Muscle layer of duodenum (tissue), 2 donors: ENCODE results near the gene ACTR3C.
"Not testable (repeated sequence)": the region's sequence is repeated elsewhere in the genome, so short reads cannot be mapped to it uniquely, and the experiment has no call there.

Experiments used
- H3K27ac ChIP-seq: one replicate; pipeline ENCODE4 v1.7.0; 2013; ENCODE audit warnings: mild to moderate bottlenecking, low read length
- H3K27me3 ChIP-seq: one replicate; pipeline ENCODE4 v1.7.0; 2013; ENCODE audit warnings: low read depth, mild to moderate bottlenecking, control low read depth, low read length
- H3K36me3 ChIP-seq, 2 donors: one replicate each; pipeline ENCODE4 v1.7.0; 2013; ENCODE audit warnings: low read length in 2 of 2, control low read depth in 1 of 2, mild to moderate bottlenecking in 1 of 2; ENCODE audit not compliant: insufficient read depth in 2 of 2, control insufficient read depth in 1 of 2
- H3K4me1 ChIP-seq, 2 donors: one replicate each; pipeline ENCODE4 v1.7.0; 2013; ENCODE audit warnings: low read length in 2 of 2, mild to moderate bottlenecking in 2 of 2, control low read depth in 1 of 2, moderate library complexity in 1 of 2; ENCODE audit not compliant: insufficient read depth in 2 of 2, control insufficient read depth in 1 of 2
- H3K4me3 ChIP-seq, 2 donors: one replicate each; pipeline ENCODE4 v1.7.0; 2013; ENCODE audit warnings: low read length in 2 of 2, low read depth in 1 of 2, mild to moderate bottlenecking in 1 of 2
- H3K9me3 ChIP-seq, 2 donors: one replicate each; pipeline ENCODE4 v1.7.0; 2013; ENCODE audit warnings: low read length in 2 of 2, control low read depth in 1 of 2, mild to moderate bottlenecking in 1 of 2; ENCODE audit not compliant: control insufficient read depth in 1 of 2
- donor health status: healthy.

The ACTR3C gene

GRCh38 chr7:150205866-150206265 lies 117.5 kb downstream of the ACTR3C start:
- not testable (repeated sequence) for H3K36me3 ChIP-seq, H3K9me3 ChIP-seq, H3K4me3 ChIP-seq, H3K27ac ChIP-seq, H3K27me3 ChIP-seq, H3K4me1 ChIP-seq

GRCh38 chr7:150204577-150204976 lies 118.8 kb downstream of the ACTR3C start:
- not testable (repeated sequence) for H3K4me3 ChIP-seq, H3K9me3 ChIP-seq, H3K4me1 ChIP-seq, H3K27ac ChIP-seq, H3K36me3 ChIP-seq, H3K27me3 ChIP-seq

- H3K4me1 ChIP-seq, H3K27me3 ChIP-seq, H3K36me3 ChIP-seq, H3K9me3 ChIP-seq, H3K27ac ChIP-seq, H3K4me3 ChIP-seq: not testable (repeated sequence)
These were observed 120.5 kb downstream of the ACTR3C start for GRCh38 chr7:150202894-150203293.
